ENCODE measurements around the gene MINDY2.

The MINDY2 gene

DNA sequence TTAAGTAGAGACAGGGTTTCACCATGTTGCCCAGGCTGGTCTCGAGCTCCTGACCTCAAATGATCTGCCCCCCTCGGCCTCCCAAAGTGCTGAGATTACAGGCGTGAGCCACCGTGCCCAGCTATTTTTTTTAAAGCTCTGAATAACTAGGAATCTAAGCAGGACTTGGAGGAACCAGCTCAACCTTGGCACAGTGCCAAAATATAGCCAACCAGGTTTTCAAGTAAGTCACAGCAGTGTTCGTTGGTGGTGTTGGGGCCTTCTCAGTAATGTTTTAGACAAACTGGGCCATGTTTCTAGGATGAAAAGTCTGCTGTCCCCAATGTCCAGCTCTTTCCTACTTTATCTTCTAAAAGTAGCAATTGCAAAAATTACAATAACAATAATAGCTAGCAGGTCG lies 15.1 kb upstream of the MINDY2 start:
- no peaks in the 10 kb centered on the region for H3K9me3 ChIP-seq (replicated peaks in 1 of 2; ENCODE audit: control insufficient read depth in 2 of 2, insufficient read depth in 1 of 2, low read depth in 1 of 2, low read length in 2 of 2)
- DNase-seq (ENCODE audit: low spot score): no peak
- no peak overlapping the region for H3K9ac ChIP-seq (ENCODE audit: low read depth, low read length, poor library complexity)
- no CpG with 5 or more reads among the region's 6 CpGs for WGBS, 2 donors (ENCODE audit: extremely low coverage in 2 of 2, insufficient read length in 2 of 2, insufficient replicate concordance in 1 of 2)
- H3K14ac ChIP-seq (ENCODE audit: low read length): no peak overlapping the region
- H3K4ac ChIP-seq (ENCODE audit: low read length): no peak overlapping the region
- H3K79me1 ChIP-seq (ENCODE audit: low read depth, low read length): no peaks in the 10 kb centered on the region
- no peak overlapping the region for H2AK5ac ChIP-seq (ENCODE audit: low read depth, low read length)
- no peak overlapping the region for H2BK5ac ChIP-seq (ENCODE audit: low read length)
- no peak overlapping the region for H3K27ac ChIP-seq (replicated peaks; ENCODE audit: low read length)
- H2AFZ ChIP-seq (ENCODE audit: low read length): no peak overlapping the region
- no peak overlapping the region for H2BK120ac ChIP-seq (ENCODE audit: low read depth, low read length)
- no peaks in the 10 kb centered on the region for H3K27me3 ChIP-seq (ENCODE audit: control insufficient read depth in 3 of 3, insufficient read depth in 3 of 3, low read depth in 1 of 3, low read length in 3 of 3)
- H2BK15ac ChIP-seq (ENCODE audit: low read length): no peak overlapping the region
- no peak overlapping the region for H3K23ac ChIP-seq (ENCODE audit: low read depth, low read length, poor library complexity)
- H3K4me3 ChIP-seq (ENCODE audit: low read length in 2 of 2): no peak overlapping the region
- H3K4me1 ChIP-seq (ENCODE audit: control insufficient read depth in 2 of 2, insufficient read depth in 1 of 2, low read depth in 1 of 2, low read length in 2 of 2): no peaks in the 10 kb centered on the region
- no peak overlapping the region for H3K18ac ChIP-seq (ENCODE audit: low read length)
- H3K36me3 ChIP-seq (replicated peaks in 1 of 2; ENCODE audit: control insufficient read depth in 2 of 2, insufficient read depth in 2 of 2, low read length in 2 of 2): no peaks in the 10 kb centered on the region
- no peak overlapping the region for H4K91ac ChIP-seq (ENCODE audit: low read depth, low read length, poor library complexity)
- H4K8ac ChIP-seq (ENCODE audit: low read depth, low read length): no peak overlapping the region
- H2BK12ac ChIP-seq (ENCODE audit: low read length): no peak overlapping the region
- no peak overlapping the region for H3K4me2 ChIP-seq (ENCODE audit: insufficient read depth, low read length, poor library complexity, severe bottlenecking)

DNA sequence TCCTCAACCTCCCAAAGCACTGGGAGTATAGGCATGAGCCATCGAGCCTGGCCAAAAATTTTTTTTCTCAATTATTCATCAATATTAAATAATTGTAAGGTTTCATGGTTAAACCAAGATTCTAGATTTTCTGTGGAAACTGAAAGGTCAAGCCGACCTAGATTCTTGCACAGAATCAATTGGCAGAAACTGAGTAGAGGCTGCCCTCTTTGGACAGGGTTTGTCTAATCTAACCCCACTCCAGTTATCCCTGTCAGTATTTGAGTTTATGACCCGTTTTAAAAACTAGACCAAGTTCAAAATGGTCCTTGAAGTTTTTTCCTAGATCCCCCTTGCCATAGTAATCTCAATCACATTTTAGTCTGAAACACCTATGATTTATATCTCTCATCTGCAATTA lies 13.0 kb upstream of the MINDY2 start:
- H3K9me3 ChIP-seq (replicated peaks in 1 of 2; ENCODE audit: control insufficient read depth in 2 of 2, insufficient read depth in 1 of 2, low read depth in 1 of 2, low read length in 2 of 2): no peaks in the 10 kb centered on the region
- no peak overlapping the region for H3K18ac ChIP-seq (ENCODE audit: low read length)
- no peak overlapping the region for H2AFZ ChIP-seq (ENCODE audit: low read length)
- H2BK5ac ChIP-seq (ENCODE audit: low read length): no peak overlapping the region
- H3K27me3 ChIP-seq (ENCODE audit: control insufficient read depth in 3 of 3, insufficient read depth in 3 of 3, low read depth in 1 of 3, low read length in 3 of 3): no peaks in the 10 kb centered on the region
- no peak for DNase-seq (ENCODE audit: low spot score)
- no peak overlapping the region for H3K4ac ChIP-seq (ENCODE audit: low read length)
- H3K14ac ChIP-seq (ENCODE audit: low read length): no peak overlapping the region
- H3K4me1 ChIP-seq (ENCODE audit: control insufficient read depth in 2 of 2, insufficient read depth in 1 of 2, low read depth in 1 of 2, low read length in 2 of 2): no peaks in the 10 kb centered on the region
- no peak overlapping the region for H3K4me2 ChIP-seq (ENCODE audit: insufficient read depth, low read length, poor library complexity, severe bottlenecking)
- no peak overlapping the region for H3K4me3 ChIP-seq (ENCODE audit: low read length in 2 of 2)
- no peaks in the 10 kb centered on the region for H3K79me1 ChIP-seq (ENCODE audit: low read depth, low read length)
- no peak overlapping the region for H3K27ac ChIP-seq (replicated peaks; ENCODE audit: low read length)
- no peak overlapping the region for H4K91ac ChIP-seq (ENCODE audit: low read depth, low read length, poor library complexity)
- H3K9ac ChIP-seq (ENCODE audit: low read depth, low read length, poor library complexity): no peak overlapping the region
- no peak overlapping the region for H2BK15ac ChIP-seq (ENCODE audit: low read length)
- no peak overlapping the region for H3K23ac ChIP-seq (ENCODE audit: low read depth, low read length, poor library complexity)
- H3K36me3 ChIP-seq (replicated peaks in 1 of 2; ENCODE audit: control insufficient read depth in 2 of 2, insufficient read depth in 2 of 2, low read length in 2 of 2): no peaks in the 10 kb centered on the region
- H4K8ac ChIP-seq (ENCODE audit: low read depth, low read length): no peak overlapping the region
- no CpG with 5 or more reads among the region's 3 CpGs for WGBS, 2 donors (ENCODE audit: extremely low coverage in 2 of 2, insufficient read length in 2 of 2, insufficient replicate concordance in 1 of 2)
- no peak overlapping the region for H2BK12ac ChIP-seq (ENCODE audit: low read length)
- no peak overlapping the region for H2BK120ac ChIP-seq (ENCODE audit: low read depth, low read length)
- H2AK5ac ChIP-seq (ENCODE audit: low read depth, low read length): no peak overlapping the region

DNA sequence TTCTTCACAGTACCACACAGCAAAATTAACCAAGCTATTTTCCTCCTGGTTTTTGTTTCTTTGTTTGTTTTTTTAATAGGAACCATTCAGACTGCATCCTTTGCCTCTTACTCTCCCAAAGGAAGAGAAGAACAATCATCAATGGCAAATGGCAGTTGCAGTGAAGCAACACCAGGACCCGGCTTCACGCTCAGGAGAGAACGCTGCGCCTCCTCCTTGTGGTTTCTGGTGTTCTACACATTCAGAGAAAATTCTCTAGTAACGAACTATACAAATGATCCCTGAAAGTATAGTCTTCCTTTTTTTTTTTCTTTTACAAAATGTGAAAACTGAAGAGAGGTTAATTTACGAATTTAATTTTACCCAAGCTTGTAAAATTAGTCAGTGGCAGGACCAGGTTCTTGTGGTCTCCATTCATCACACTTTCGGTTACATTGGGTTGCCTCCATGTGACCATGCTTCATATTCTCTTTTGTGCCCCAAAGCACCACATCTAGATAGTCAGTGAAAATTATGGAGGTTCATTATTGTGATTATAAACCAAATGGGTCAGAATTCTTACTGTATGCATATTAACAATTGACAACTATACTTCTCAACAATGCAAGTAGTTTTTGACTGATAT lies 10.6 kb upstream of the MINDY2 start:
- Histone ChIP-seq H2AFZ (ENCODE audit: low read length) (no peak overlapping the region), H3K27me3 (ENCODE audit: control insufficient read depth in 3 of 3, insufficient read depth in 3 of 3, low read depth in 1 of 3, low read length in 3 of 3) (no peaks in the 10 kb centered on the region), H3K4me1 (ENCODE audit: control insufficient read depth in 2 of 2, insufficient read depth in 1 of 2, low read depth in 1 of 2, low read length in 2 of 2) (no peaks in the 10 kb centered on the region), H4K8ac (ENCODE audit: low read depth, low read length) (no peak overlapping the region), H4K91ac (ENCODE audit: low read depth, low read length, poor library complexity) (no peak overlapping the region), H3K9me3 (replicated peaks in 1 of 2; ENCODE audit: control insufficient read depth in 2 of 2, insufficient read depth in 1 of 2, low read depth in 1 of 2, low read length in 2 of 2) (no peaks in the 10 kb centered on the region), H3K36me3 (replicated peaks in 1 of 2; ENCODE audit: control insufficient read depth in 2 of 2, insufficient read depth in 2 of 2, low read length in 2 of 2) (no peaks in the 10 kb centered on the region), H3K27ac (replicated peaks; ENCODE audit: low read length) (no peak overlapping the region), H3K4me2 (ENCODE audit: insufficient read depth, low read length, poor library complexity, severe bottlenecking) (no peak overlapping the region), H2BK120ac (ENCODE audit: low read depth, low read length) (no peak overlapping the region), H3K4me3 (ENCODE audit: low read length in 2 of 2) (no peak overlapping the region), H3K79me1 (ENCODE audit: low read depth, low read length) (no peaks in the 10 kb centered on the region), H2AK5ac (ENCODE audit: low read depth, low read length) (no peak overlapping the region), H3K9ac (ENCODE audit: low read depth, low read length, poor library complexity) (no peak overlapping the region), H3K4ac (ENCODE audit: low read length) (no peak overlapping the region), H2BK5ac (ENCODE audit: low read length) (no peak overlapping the region), H3K18ac (ENCODE audit: low read length) (no peak overlapping the region), H2BK12ac (ENCODE audit: low read length) (no peak overlapping the region), H2BK15ac (ENCODE audit: low read length) (no peak overlapping the region), H3K23ac (ENCODE audit: low read depth, low read length, poor library complexity) (no peak overlapping the region), H3K14ac (ENCODE audit: low read length) (no peak overlapping the region)
- no CpG with 5 or more reads among the region's 7 CpGs for WGBS, 2 donors (ENCODE audit: extremely low coverage in 2 of 2, insufficient read length in 2 of 2, insufficient replicate concordance in 1 of 2)
- DNase-seq (ENCODE audit: low spot score): no peak

DNA sequence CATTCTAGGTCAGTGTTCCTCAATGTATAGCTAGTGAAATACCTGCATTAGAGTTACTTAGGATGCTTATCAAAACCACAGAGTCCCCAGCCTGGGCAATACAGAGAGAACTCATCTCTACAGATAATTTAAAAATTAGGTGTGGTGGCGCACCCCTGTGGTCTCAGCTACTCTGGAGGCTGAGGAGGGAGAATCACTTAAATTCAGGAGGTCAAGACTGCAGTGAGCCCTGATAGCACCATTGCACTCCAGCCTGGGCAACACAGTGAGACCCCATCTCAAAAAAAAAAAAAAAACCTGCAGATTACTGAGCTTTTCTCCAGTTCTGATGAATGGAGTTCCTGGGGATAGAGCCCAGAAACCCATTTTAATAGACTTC lies 10.1 kb upstream of the MINDY2 start:
- Histone ChIP-seq H4K8ac (ENCODE audit: low read depth, low read length) (no peak overlapping the region), H2BK120ac (ENCODE audit: low read depth, low read length) (no peak overlapping the region), H2AFZ (ENCODE audit: low read length) (no peak overlapping the region), H3K18ac (ENCODE audit: low read length) (no peak overlapping the region), H3K4ac (ENCODE audit: low read length) (no peak overlapping the region), H3K9ac (ENCODE audit: low read depth, low read length, poor library complexity) (no peak overlapping the region), H3K27ac (replicated peaks; ENCODE audit: low read length) (no peak overlapping the region), H2BK5ac (ENCODE audit: low read length) (no peak overlapping the region), H3K4me3 (ENCODE audit: low read length in 2 of 2) (no peak overlapping the region), H2BK15ac (ENCODE audit: low read length) (no peak overlapping the region), H2BK12ac (ENCODE audit: low read length) (no peak overlapping the region), H2AK5ac (ENCODE audit: low read depth, low read length) (no peak overlapping the region), H3K4me2 (ENCODE audit: insufficient read depth, low read length, poor library complexity, severe bottlenecking) (no peak overlapping the region), H3K23ac (ENCODE audit: low read depth, low read length, poor library complexity) (no peak overlapping the region), H4K91ac (ENCODE audit: low read depth, low read length, poor library complexity) (no peak overlapping the region), H3K4me1 (ENCODE audit: control insufficient read depth in 2 of 2, insufficient read depth in 1 of 2, low read depth in 1 of 2, low read length in 2 of 2) (no peaks in the 10 kb centered on the region), H3K36me3 (replicated peaks in 1 of 2; ENCODE audit: control insufficient read depth in 2 of 2, insufficient read depth in 2 of 2, low read length in 2 of 2) (no peaks in the 10 kb centered on the region), H3K79me1 (ENCODE audit: low read depth, low read length) (no peaks in the 10 kb centered on the region), H3K9me3 (replicated peaks in 1 of 2; ENCODE audit: control insufficient read depth in 2 of 2, insufficient read depth in 1 of 2, low read depth in 1 of 2, low read length in 2 of 2) (no peaks in the 10 kb centered on the region), H3K14ac (ENCODE audit: low read length) (no peak overlapping the region), H3K27me3 (ENCODE audit: control insufficient read depth in 3 of 3, insufficient read depth in 3 of 3, low read depth in 1 of 3, low read length in 3 of 3) (no peaks in the 10 kb centered on the region)
- no peak for DNase-seq (ENCODE audit: low spot score)
- no CpG with 5 or more reads among the region's 1 CpG for WGBS, 2 donors (ENCODE audit: extremely low coverage in 2 of 2, insufficient read length in 2 of 2, insufficient replicate concordance in 1 of 2)

All from neuronal stem cell (in vitro differentiated cells).